ENCODE measurements around the gene PARVA.
A peak's percentile ranks its signal among the peaks of the same experiment; 100 is the strongest.

The PARVA gene

DNA sequence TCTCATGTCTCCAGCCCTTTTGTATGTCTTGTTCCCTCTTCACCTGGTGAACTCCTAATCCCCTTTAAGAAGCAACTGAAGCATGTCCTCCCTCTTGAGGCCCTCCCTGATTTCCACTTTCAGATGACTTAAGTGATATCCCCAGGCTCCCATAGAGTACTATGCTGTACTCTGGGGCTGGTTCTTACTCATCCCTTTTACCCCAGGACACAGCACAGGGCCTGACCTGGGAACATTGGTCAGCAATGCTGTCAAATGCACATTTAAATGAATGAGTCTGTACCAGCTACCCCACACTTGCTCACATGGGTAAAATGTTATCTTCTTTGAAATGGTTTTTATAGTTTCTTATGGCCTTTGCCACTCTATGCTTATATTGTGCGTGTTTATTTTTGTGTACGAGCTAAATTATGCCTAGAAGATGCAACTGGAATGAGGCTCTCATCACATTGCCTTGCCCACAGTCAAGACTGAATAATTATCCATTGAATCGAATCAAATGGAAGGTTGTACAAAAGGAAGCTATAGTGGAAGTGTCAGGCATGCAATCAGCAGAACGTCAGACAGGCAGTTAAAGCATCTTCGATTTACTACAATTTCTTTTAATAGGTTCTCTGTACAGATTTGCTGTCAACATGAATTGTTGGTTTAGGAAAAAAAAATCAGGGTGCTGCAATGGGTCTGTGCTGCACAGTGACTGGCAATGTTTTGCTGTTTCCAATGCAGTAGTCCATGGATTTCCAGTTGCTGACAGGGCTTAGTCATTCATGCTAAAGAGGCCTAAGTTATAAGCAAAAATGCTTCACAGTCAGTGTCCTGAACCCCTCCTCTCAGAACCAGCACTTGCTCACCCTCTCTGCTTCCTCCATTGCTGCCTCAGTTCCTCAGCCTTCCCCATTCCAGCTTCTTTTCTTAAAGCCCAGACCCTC is 79.5 kb downstream of the PARVA start:
- DNase-seq = no peak

DNA sequence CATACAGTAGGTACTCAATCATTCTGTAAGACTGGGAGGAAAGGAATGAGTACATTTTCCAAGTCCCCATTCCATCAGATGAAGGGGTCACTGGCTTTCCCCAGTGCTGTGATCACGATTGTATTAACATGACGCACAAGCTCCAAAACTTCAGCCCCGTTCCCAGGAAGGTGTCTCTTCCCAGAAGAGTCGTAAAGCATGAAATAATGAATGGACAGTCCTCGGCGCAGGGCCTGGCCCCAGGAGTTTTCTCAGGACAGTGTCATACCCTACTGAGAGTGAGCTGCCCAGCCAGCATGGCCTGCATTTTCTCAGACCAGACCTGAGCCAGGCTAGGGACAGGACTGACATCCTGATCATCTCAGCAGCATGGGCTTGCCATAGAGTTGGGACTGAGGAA is 80.7 kb downstream of the PARVA start:
- no peak for DNase-seq

DNA sequence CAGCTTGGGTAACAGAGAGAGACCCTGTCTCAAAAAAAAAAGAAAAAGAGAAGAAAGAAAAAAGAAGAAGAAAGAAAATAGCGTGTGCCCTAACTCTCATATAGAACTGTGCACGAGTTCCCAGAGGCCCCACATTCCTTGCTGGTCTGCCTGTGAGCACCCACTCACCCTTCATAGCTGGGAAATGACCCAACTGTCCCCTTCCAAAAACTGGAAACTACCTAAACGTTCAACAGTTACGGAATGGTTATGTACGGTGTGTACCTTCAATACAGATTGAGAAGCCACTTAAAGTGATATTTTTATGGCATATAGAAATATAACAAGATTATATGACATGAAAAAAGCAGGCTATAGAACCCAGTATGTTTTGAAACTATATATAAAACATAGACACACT is 82.0 kb downstream of the PARVA start:
- no peak for DNase-seq

DNA sequence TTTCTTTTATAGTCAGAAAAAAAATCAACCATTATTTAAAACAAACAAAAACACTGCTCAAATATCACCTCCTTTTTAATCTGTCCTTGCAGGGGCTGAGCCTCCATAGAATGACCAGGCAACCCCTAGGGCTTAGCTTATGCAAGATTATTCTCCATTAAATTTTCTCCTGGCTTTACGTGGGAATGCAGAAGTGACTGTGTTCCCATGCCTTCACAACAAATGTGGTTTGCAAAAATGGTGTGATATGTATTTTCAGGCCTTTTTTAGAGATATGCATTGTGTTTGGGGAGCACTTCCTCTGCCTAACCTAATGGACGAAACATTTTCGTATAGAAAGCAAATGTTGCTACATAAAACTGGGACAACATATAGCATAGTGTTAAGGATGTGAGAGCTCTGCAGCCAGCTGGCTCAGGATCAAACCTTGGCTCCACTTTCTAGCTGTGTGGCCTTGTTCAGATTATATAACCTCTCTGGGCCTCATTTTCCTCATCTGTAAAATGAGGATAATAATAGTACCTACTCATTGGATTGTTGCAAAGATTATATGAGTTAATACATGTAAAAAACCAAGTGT is 82.6 kb downstream of the PARVA start:
- DNase-seq = peak in 2 of 58 donors; percentile 6

DNA sequence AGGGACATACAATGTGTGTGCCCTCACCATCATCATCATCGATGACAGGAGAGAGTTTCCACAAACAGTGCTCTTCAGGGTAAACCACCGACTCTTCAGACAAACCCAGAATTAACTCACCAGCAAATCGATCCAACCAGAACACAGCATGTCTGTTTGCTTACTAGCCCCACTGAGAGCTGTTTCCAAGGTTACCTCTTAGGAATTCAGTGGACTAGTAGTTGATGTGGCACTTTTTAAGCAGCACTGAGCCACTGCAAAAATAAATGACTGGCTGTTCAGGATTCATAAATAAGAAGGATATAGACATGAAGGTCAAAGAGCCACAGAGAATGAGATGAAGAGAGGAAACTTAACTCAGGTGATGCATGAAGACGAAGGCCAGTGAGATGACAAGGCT is 83.1 kb downstream of the PARVA start:
- DNase-seq = peak in 3 of 58 donors; percentile 6 to 20 (median 18)

DNA sequence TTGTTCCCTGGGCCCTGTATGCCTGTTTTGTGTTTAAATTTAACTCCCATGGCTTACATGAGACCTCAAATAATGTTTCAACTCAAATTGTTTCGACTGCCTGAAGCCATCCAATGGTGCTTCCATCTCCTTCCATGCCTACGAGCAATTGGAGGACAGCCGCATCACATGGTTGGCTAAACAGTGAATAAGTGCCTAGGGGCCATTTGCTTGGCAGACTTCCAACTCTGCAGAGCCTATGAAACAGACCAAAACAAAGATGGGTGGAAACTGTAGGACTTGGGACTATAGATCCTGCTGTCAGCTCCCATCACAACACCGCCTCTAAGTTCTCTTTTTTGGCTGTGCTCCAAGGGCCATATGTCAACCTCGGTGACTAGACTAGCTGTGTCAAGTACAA is 84.1 kb downstream of the PARVA start:
- DNase-seq = no peak

DNA sequence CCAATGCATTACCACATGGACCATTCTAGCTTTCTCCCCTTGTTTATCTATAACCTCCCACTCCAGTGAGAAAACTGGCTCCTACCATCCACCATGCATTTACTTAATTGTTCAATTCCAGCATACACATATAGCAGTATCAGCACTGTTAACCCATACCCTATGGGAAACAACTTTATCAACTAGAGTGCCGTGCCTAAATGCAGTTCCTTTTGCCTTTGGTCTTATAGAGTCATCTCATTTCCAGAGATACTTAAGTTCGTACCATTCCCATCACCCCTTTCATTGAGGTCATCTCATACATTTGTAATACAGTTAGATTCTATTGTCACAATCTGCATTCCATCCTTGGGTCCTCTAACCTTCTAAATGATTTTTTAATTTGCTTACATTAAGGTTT is 86.9 kb downstream of the PARVA start:
- DNase-seq = no peak

DNA sequence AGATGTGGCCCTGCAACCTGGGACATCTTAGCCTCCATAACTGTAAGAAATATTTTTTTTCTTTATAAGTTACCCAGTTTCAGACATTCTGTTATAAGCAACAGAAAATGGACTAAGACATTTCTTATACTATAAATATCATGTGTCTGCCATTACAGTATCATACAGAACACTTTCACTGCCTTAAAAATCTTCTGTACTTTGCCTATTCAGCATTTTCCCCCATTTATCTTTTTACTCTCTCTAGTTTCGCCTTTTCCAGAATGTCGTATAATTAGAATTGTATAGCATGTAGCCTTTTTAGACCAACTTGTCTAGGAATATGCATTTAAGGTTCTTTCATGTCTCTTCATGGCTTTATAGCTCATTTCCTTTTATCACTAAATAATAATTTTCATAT is 88.0 kb downstream of the PARVA start:
- no peak for DNase-seq

DNA sequence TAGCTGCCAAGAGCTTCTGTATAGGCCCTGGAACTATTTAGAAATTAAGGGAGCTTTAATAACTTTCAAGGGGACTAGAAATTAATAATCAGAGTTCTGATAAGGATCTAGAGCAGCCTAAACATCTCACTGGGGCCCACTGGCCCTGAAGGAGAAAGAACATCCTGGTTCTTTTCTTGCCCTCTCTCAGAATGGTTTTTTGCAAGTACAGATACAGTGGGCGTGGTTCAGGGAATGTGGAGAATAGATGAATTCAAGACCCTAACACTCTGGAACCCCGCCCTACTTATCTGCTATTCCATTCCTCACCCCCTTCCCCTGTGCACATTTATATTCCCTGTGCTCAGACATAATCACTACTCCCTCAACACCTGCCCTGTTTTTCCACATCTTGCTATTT is 90.2 kb downstream of the PARVA start:
- no peak for DNase-seq

DNA sequence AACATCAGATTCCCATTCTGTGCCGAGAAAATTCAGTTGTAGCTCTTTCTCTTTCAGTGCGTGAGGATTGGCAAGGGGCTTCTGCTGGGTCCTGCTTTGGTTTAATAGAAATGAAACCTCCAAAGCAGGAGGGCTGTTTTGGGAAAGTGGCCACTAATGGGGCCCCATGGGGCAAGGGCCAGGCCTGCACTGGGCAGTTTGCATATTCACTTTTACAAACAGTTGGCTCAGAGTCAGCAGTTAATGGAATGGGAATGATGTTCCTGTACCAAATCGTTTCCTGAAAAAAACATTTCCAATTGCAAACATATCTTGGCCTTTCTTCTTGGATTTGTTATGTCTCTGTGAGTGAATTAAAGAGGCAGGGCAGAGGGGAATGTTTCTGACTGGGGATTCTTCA is 92.1 kb downstream of the PARVA start:
- DNase-seq = no peak

DNA sequence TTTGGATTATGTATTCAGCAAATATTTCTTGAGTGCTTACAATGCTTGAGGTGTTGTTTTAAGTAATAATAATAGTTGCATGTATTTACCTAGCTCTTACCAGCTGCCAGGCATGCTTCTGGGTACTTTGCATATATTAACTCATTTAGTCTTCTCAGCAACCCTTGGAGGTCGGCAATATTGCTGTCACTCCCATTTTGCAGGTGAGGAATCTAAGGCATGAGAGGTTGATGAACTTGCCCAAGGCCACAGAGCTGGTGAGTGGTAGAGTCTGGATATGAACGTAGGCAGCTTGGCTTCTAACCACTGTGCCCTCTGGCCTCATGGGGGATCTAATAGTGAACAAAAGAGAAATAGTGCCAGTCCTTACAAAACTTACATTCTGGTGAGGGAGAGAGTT is 92.9 kb downstream of the PARVA start:
- DNase-seq = no peak

DNA sequence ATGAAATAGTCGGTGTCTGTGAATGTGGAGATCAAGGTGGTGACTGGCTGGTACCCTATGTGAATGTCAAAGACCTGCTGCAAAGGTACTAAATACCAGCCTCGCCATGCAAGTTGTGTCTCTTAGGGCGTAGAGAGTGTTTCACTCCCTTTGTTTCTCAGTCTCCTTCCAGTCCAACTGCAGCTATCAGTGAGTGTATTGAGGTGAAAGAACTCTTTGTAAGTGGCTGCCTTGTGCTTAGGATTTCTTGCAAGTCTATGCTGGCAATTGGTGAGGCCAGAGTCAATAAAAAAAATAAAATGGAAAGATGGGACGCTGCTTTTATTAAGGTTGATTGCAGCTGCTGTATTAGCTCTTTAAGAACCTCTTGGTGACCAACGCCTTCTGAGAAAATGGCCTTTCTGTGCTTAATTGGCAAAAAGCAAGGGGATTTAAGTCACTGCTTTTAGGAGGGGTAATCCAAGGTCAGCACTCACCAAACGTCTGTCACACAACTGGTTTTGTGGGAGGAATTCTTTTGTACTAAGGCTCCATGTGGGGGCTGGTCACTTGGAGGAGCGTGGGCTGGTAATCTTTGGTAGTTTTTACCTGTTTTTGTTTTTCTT is 95.1 kb downstream of the PARVA start:
- DNase-seq = no peak

DNA sequence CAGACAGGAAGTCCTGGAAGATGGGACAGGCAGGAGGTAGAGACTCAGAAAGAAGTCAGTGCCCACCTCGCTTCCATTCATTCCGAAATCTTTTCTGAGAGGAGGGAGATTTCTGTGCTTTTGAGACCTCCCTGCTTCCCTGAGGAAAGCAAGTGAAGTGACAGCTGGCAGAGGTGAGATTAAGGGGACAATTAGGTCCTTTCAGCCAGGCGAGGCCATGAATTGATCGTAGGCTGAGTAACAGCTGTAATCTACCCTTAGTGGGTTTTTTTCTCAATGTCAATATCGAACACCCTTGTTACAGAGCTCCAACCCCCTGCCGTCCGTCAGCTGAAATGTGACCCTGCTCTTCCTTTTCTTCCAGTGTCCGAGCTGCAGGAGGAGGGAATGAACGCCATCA is 96.0 kb downstream of the PARVA start:
- DNase-seq = no peak

DNA sequence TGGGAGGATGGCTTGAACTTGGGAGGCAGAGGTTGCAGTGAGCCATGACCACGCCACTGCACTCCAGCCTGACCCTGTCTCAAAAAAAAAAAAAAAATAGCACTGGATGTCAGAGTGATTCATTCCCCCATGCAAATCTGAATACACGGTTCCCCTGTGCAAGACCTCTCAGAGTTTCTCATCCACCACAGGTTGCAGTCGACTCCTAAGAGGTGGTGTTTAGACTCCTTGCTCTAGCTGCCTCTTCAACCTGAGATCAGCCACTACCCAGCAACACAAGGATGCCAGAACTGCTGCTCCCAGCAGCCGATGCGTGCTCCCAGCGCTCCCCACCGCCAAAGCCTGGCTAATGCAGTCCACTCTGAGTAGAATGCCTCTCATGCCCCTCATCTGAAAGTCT is 97.5 kb downstream of the PARVA start:
- peak in 1 of 58 donors; percentile 4 for DNase-seq

DNA sequence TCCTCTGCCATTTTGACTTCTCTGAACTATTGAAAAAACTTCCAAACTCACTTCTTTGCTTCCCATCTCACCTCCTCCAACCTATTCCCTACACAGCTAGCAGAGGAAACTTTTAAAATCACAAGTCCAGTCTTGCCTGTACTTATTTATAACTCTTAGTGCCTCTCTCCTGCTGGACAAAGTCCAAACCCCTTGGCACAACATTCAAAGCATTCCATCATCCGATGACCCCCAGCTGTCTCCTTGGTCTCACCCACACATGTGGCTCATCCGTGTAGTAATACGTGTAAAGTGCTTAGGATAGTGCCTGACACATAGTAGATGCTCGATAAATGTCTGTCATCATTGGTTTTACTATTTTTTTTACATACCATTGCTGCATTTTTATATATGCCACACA is 101.4 kb downstream of the PARVA start:
- no peak for DNase-seq

DNA sequence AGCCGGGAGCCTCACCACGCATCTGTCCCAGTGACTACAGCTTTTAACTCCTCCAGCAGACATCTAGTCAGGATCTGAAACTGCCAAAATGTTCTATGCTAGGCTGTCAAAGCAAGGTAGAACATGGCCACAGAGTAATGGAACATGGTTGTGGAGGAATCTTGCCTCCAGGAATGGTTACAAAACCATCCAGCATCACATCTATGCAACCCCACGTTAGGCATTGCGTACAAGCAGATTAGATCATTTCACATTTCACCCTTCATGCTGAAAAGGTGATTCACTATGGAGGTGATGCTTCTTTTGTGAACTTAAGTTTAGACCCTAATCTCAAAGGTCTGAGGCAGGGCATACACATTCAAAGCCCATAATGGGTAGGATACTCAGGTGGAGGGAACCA is 103.0 kb downstream of the PARVA start:
- DNase-seq = no peak

DNA sequence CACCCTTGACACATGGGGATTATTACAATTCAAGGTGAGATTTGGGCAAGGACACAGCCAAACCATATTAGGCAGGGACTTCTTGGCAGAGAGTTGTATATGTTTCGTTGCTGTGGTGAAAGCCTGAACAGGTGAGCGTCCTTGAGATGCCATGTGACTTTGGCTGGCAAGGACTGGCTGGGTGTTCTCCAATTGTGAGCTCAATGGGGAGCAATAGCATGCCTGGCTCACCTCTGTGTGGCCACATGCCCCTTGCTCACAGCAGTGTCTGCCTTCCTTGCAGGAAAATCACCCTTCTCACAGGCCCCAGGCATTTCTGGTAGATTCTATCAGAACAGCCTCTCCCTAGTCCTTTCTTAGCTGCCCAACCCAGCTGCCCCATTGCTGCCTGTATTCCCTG is 105.5 kb downstream of the PARVA start:
- no peak for DNase-seq

DNA sequence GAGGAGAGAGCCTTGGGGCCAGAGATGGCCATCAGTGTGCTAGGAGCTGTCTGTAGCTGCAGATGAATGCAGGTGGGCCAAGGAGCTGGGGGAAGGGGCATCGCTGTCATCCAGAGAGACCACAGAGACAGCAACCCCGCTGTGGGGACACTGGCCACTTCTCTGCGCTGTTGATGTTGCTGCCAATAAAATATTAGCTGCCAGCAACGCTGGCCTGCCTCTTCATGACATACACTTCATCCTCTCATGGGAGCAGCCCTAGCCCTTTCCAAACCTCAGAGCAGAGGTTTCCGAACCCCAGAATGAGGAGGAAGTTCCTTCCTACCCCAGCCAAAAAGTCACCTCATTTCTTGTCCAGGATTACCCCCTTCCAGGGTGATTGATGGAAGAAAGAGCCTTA is 106.2 kb downstream of the PARVA start:
- no peak for DNase-seq

DNA sequence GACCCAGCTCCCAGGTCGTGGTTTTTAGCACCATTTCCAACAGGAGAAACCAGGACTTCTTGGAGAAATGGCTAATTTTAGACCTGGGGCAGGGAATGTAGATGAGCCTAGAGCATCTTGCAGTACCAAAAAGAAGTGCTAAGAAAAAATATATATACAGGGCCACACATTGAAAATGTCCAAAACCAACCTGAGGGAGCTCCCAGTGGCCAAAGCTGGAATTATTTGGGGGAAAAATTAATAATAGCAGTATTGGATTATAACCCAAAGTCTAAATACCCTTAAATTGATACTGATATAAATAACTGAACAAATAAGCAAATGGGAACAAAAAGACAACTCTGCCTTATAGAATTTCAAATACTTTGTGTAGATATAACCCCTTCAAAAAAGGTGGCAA is 108.0 kb downstream of the PARVA start:
- no peak for DNase-seq

DNA sequence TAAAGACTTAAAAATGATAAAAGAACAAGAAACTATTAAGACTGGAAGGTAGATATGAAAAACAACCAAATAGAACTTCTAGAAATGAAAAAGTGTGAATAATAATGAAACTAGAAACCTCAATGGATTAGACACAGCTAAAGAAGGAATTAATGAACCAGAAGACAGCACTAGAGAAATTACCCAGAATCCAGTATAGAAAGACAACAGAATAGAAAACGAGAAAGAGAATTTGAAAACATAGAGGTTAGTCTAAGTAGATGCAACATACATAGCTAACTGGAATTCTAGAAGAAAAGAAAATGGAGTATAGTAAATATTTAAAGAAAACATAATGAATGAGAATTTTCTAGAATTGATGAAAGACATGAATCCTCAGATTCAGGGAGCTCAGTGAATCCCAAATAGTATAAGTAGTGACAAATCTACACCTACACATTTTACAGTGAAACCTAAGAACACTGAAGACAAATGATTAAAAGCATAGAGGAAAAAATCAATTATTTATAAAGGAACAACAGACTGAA is 111.9 kb downstream of the PARVA start:
- no peak for DNase-seq

DNA sequence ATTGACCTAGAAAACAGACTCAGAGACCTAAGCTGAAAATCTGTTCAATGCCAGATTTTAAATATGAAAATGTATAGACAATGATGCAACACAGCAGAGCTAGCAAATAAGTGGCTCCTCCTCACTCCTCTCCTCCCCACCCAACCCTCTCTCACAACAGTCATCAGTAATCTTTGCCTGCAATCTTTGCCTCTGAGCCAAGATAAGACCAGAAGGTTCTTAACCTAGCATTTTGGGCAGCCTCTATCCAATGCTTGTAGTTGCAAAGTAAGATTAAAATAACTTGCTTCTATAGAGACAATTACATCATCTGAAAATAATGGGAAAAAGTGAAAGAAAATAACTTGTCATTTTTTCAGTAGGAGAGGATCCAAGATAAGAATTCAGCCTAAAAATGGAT is 117.3 kb downstream of the PARVA start:
- no peak for DNase-seq
